ENCODE measurements around the gene CYFIP1. TPM values are rescaled to one million over a fixed set of nuclear protein-coding genes. Genes with fewer than 3 reads are reported as not detected.

Gene CYFIP1
- total and polyA plus RNA-seq, 2 of the 13 experiments (the other 11 are each of a cell fraction or from before 2014, with no cell fraction given): 38.1 to 58.3 TPM

DNA sequence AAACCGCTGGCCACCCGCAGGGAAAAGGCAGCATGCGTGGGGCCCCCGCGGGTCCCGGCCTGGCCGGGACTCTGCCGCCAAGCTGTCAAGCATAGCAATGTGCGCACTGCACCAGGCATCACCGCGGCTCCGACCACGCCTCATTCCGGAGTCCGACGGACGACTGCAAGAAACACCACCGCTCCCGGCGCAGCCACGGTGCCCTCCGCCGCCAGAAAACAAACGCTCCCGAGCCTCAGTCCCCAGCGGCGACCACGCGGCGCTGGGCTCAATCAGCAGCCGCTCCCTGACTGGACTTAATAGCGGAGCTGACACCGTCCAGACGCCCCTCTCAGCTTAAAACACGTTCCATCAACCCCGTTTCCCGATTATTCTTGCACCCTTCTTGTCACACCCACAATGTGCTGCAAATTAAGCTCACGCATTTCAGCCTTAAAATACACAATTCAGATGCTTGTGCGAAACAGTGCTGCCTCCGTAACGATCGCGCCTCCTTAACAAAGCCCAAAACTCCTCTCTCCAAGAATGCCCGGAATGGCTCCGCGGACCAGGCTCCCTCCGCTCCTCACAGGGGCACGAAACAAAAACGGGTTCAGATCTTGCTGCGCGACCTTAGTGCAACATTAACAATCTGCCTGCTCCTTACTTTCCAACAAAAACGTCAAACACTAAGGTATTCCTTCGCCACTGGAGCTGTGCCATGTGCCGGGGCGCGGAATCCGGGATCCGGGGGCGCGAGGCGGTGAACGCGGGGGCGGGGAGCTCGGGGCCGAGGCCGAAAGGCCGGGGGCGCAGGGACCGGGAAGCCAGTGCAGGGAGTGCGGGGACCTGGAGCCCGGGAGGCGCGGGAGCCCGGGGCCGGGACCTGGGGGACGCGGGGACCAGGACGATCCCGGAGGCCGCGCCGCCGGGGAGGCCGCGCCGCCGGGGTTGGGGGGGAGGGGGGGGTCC is 655 bp downstream of the CYFIP1 start (continued):
- TF ChIP-seq MTA3 (CRISPR knock-in tag; IDR thresholded peaks at IDR 0.05) (no peak), NR2F2 (IDR thresholded peaks at IDR 0.05; ENCODE audit: borderline replicate concordance, low read depth) (no peak), BRCA1 (CRISPR knock-in tag; IDR thresholded peaks at IDR 0.05) (0 out of 2 replicates have a peak, but pooled peaks have one; percentile 53), KDM2A (CRISPR knock-in tag; IDR thresholded peaks at IDR 0.05; ENCODE audit: borderline replicate concordance, low read depth) (peak; percentile 39; the same call in 1 of the 2 replicates), NCOA2 (CRISPR knock-in tag; IDR thresholded peaks at IDR 0.05) (no peak), ZSCAN29 (CRISPR knock-in tag; conservative IDR thresholded peaks at IDR 0.05) (0 out of 2 replicates have a peak, but pooled peaks have one; percentile 9), HNRNPLL (IDR thresholded peaks at IDR 0.05; ENCODE audit: low read depth, low read length, poor library complexity, severe bottlenecking) (peak; percentile 98), ZFP41 (CRISPR knock-in tag; IDR thresholded peaks at IDR 0.05; ENCODE audit: borderline replicate concordance) (no peak), MED8 (CRISPR knock-in tag; IDR thresholded peaks at IDR 0.05; ENCODE audit: insufficient replicate concordance) (no peak), ZNF891 (CRISPR knock-in tag; IDR thresholded peaks at IDR 0.05) (0 out of 2 replicates have a peak, but pooled peaks have one; percentile 42), GABPA (IDR thresholded peaks at IDR 0.05; ENCODE audit: low read depth, low read length) (no peak), GABPA (CRISPR knock-in tag; IDR thresholded peaks at IDR 0.05; ENCODE audit: low read depth) (peak; percentile 5; the same call in 1 of the 2 replicates), RXRB (CRISPR knock-in tag; IDR thresholded peaks at IDR 0.05; ENCODE audit: borderline replicate concordance) (0 out of 2 replicates have a peak, but pooled peaks have one; percentile 14), TBX2 (CRISPR knock-in tag; IDR thresholded peaks at IDR 0.05; ENCODE audit: borderline replicate concordance) (peak; percentile 22; the same call in 1 of the 2 replicates), ZNF792 (CRISPR knock-in tag; IDR thresholded peaks at IDR 0.05) (0 out of 2 replicates have a peak, but pooled peaks have one; percentile 37), ZNF234 (CRISPR knock-in tag; conservative IDR thresholded peaks at IDR 0.05) (no peak), KMT2A (CRISPR knock-in tag; IDR thresholded peaks at IDR 0.05) (peak; percentile 72)
- TF ChIP-seq, protein P1, sequence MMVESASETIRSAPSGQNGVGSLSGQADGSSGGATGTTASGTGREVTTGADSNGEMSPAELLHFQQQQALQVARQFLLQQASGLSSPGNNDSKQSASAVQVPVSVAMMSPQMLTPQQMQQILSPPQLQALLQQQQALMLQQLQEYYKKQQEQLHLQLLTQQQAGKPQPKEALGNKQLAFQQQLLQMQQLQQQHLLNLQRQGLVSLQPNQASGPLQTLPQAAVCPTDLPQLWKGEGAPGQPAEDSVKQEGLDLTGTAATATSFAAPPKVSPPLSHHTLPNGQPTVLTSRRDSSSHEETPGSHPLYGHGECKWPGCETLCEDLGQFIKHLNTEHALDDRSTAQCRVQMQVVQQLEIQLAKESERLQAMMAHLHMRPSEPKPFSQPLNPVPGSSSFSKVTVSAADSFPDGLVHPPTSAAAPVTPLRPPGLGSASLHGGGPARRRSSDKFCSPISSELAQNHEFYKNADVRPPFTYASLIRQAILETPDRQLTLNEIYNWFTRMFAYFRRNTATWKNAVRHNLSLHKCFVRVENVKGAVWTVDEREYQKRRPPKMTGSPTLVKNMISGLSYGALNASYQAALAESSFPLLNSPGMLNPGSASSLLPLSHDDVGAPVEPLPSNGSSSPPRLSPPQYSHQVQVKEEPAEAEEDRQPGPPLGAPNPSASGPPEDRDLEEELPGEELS (CRISPR knock-in tag; IDR thresholded peaks at IDR 0.05): no peak
- TF ChIP-seq, protein P2, sequence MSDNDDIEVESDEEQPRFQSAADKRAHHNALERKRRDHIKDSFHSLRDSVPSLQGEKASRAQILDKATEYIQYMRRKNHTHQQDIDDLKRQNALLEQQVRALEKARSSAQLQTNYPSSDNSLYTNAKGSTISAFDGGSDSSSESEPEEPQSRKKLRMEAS (IDR thresholded peaks at IDR 0.05): peak; percentile 49; the same call in 1 of the 2 replicates
- TF ChIP-seq, protein P3, sequence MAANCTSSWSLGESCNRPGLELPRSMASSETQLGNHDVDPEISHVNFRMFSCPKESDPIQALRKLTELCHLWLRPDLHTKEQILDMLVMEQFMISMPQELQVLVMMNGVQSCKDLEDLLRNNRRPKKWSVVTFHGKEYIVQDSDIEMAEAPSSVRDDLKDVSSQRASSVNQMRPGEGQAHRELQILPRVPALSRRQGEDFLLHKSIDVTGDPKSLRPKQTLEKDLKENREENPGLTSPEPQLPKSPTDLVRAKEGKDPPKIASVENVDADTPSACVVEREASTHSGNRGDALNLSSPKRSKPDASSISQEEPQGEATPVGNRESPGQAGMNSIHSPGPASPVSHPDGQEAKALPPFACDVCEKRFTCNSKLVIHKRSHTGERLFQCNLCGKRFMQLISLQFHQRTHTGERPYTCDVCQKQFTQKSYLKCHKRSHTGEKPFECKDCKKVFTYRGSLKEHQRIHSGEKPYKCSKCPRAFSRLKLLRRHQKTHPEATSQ (CRISPR knock-in tag; IDR thresholded peaks at IDR 0.05; ENCODE audit: borderline replicate concordance): no peak
- TF ChIP-seq, protein P4, sequence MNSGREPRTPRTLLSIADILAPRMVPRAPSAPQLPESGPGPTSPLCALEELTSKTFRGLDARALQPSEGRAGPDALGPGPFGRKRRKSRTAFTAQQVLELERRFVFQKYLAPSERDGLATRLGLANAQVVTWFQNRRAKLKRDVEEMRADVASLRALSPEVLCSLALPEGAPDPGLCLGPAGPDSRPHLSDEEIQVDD (CRISPR knock-in tag; IDR thresholded peaks at IDR 0.05; ENCODE audit: borderline replicate concordance): 0 out of 2 replicates have a peak, but pooled peaks have one; percentile 14
- TF ChIP-seq, protein P5, sequence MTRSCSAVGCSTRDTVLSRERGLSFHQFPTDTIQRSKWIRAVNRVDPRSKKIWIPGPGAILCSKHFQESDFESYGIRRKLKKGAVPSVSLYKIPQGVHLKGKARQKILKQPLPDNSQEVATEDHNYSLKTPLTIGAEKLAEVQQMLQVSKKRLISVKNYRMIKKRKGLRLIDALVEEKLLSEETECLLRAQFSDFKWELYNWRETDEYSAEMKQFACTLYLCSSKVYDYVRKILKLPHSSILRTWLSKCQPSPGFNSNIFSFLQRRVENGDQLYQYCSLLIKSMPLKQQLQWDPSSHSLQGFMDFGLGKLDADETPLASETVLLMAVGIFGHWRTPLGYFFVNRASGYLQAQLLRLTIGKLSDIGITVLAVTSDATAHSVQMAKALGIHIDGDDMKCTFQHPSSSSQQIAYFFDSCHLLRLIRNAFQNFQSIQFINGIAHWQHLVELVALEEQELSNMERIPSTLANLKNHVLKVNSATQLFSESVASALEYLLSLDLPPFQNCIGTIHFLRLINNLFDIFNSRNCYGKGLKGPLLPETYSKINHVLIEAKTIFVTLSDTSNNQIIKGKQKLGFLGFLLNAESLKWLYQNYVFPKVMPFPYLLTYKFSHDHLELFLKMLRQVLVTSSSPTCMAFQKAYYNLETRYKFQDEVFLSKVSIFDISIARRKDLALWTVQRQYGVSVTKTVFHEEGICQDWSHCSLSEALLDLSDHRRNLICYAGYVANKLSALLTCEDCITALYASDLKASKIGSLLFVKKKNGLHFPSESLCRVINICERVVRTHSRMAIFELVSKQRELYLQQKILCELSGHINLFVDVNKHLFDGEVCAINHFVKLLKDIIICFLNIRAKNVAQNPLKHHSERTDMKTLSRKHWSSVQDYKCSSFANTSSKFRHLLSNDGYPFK (CRISPR knock-in tag; IDR thresholded peaks at IDR 0.05; ENCODE audit: borderline replicate concordance): peak; percentile 47; the same call in 1 of the 2 replicates
